NCI-H82 (cell line): ENCODE results near the gene SELENOT.
"Not testable (repeated sequence)": the region's sequence is repeated elsewhere in the genome, so short reads cannot be mapped to it uniquely, and the experiment has no call there.

ENCODE experiments used
- DNase-seq: peaks from one replicate; lab custom pipeline; 2025; lab: John Stamatoyannopoulos, UW

SELENOT gene

GRCh38 chr3:150607267-150608065 lies 4.3 kb downstream of the SELENOT start:
- DNase-seq: peak; percentile 9

DNA sequence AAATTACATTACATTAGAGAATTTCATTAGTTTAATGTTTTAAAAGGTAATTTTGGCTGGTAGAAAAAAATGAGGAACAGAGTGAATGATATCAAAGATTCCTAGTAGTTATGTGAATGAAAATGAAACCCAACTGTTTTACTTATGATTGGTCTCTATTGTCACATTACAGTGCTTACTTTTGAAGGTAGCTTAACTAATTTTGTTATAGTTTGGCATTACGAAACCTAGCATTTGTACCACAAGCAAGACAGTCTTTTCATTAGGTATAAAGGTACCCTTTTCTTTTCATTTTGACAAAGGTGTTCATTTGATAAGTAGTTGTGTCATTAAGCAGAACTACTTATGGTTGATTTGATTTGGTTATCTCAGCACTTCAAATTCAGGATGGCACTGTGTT lies 6.9 kb downstream of the SELENOT start:
- no peak for DNase-seq

DNA sequence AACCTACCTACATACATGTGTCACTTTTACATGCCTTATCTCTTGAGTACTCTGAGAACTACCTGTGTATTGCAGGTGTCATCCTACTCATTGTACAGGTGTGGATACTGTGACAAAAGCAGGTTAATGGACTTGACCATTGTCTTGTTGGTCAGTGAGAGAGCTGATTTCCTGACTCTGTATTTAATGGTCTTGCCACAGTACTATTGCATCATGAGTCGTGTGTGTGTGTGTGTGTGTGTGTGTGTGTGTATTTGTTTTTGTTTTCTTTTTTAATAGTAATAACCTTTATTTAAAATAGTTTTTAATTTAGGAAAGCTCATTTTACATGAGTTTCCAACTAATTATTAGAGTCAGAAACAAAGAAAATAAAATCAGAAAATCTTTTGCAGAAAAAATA lies 7.7 kb downstream of the SELENOT start:
- no peak for DNase-seq

GRCh38 chr3:150611666-150612065 lies 8.5 kb downstream of the SELENOT start:
- no peak for DNase-seq

DNA sequence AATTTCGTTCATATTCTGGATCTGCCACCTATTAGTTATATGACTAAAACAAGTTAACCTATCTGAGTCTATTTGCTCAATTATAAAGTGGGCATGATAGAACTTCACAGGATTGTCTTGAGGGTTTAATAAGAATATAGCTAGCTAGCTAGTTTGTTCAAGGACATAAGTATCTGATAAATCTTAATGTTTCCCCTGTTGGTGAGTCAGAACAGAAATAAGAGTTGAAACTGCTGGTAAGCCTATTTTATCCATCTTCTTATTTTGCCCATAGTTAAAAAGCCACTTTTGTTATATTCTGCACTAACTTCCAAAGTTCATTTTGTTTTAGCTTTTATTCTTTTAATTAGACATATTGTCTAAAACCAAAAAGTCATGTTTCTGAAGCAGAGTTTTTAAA lies 9.4 kb downstream of the SELENOT start:
- no peak for DNase-seq

DNA sequence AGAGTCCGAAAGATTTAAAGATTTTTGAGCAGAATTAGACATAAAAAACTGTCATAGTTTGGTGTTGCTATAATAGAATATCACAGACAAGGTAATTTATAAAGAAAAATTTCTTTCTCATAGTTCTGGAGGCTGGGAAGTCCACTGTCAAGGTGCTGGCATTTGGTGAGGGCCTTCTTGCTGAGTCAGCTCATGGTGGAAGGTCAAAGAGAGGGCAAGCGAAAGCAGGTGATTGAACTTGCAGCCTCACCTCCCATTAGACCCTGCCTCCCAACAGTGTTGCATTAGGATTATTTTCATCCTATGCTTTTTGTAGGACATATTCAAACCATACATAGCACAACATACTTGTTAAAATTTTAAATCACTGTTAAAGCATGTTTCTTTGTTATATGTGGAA lies 9.9 kb downstream of the SELENOT start:
- DNase-seq: no peak

- DNase-seq: no peak
Observed at GRCh38 chr3:150613709-150614480, 10.8 kb downstream of the SELENOT start.

DNA sequence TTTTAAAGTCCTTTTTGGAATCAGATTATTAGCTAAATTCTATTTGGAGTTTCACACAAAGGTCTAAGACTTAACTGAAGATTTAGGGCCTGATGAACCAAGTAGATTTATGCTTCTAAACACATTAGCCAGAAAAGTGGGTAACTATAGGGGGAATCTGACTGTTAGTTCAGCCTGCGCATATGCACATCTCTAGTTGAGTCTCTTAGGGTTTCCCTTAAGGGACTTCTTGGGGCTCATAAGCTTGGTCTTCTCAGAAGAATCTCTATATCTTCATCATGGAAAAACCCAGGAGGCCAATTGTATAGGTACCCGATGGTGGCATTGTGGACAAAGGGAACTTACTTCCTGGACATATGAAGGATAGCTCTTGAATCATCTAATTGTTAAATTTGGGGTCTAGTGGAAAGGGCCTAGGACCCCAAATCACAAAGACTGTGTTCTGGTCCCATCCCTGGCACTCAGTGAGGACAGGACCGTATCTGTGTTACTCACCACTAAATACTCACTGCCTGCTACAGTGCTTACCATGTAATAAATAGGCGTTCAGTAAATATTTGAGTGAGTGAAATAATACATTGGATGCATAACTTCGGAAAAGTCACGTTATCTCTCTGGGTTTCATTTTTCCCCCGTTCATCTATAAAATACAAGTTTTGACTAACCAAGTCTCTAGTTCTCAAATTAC lies 17.0 kb downstream of the SELENOT start:
- no peak for DNase-seq

DNA sequence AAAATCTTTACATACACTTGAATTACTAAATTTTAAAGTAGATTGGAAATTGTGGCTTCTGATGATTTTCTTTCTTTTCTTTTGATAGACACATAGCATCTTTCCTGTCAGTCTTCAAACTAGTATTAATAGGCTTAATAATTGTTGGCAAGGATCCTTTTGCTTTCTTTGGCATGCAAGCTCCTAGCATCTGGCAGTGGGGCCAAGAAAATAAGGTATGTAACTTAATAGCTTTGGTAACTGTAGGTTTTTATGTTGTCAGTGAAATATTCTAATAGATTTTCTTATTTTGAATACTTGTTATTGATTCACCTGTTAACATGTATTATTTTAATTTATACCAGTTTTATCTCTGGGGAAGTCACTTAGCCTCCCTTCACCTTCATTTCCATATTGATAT lies 19.8 kb downstream of the SELENOT start:
- DNase-seq: not testable (repeated sequence)

GRCh38 chr3:150623945-150624344 lies 20.8 kb downstream of the SELENOT start:
- no peak for DNase-seq

DNA sequence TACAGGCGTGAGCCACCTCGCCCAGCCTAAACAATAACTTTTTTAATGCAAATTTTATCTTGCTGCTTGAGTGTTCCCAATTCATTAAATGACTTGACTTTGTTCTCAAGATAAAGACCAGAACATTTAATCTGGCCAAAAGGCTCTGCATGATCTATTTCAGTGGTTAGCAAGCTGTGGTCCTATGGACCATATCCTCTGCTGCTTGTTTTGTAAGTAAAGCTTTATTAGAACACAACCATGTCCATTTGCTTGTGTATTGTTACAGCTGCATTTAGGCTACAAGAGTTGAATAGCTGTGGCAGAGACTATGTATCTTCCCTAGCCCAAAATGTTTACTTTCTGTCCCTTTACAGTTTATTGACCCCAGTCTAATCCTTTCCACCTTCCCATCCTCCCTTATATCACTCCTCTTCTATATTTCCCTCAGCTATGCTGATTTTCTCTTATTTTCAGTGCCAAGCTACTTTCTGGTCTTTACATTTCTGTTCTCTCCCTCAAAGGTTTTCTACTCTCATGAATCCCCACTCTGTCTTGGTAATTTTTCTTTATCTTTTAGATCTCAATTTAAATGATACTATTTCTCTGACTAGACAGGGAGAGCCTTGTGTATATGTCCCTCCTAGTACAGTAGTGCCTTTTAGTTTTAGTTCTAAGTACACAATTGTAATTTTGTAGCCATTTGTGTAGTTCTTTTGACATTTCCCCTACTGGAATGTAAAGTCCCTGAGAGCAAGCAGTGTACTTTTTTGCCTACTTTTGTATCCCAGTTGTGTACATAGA lies 23.2 kb downstream of the SELENOT start:
- DNase-seq: no peak

- no peak for DNase-seq
Observed at GRCh38 chr3:150627557-150627956, 24.4 kb downstream of the SELENOT start.

- no peak for DNase-seq
Observed at GRCh38 chr3:150631515-150632221, 28.5 kb downstream of the SELENOT start.

DNA sequence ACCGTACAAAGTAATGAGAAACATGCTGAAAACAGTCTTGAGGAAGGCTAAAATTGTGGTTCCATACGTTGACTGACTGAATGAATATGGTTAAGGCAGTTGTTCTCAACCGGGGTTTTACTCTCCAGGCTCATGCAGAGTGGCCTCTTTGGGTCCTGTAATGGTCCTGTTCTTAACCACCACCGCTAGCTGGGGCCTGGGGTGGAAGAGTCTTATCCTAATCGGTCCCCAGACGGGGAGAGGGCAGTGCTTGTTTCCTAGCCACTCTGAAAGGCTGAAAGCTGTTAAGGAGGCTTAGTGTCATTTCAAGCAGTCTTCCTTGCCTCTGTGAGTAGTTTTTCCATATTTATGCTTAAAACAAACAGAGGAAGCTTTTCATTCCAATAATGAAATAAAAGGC lies 32.0 kb downstream of the SELENOT start:
- DNase-seq: peak; percentile 58

GRCh38 chr3:150635526-150635925 lies 32.4 kb downstream of the SELENOT start:
- DNase-seq: no peak

GRCh38 chr3:150636258-150636657 lies 33.1 kb downstream of the SELENOT start:
- DNase-seq: no peak

DNA sequence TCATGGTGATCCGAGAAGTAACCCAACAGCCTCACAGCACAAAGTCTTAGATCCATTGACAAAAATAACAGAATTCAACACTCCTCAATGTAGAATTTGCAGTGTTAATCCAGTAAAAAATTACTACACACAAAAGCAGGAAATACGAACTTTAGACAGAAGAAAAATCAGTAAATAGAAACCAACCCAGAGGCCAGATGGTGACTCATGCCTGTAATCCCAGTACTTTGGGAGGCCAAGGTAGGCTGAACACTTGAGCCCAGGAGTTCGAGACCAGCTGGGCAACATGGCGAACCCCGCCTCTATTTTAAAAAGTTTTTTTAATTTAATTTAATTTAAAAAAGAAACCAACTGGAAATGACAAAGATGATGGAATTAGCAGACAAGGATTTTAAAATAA lies 36.1 kb downstream of the SELENOT start:
- DNase-seq: no peak

GRCh38 chr3:150640256-150640655 lies 37.1 kb downstream of the SELENOT start:
- DNase-seq: no peak

GRCh38 chr3:150653110-150653561 lies 50.0 kb downstream of the SELENOT start:
- DNase-seq: no peak

- DNase-seq: no peak
Observed at GRCh38 chr3:150656316-150656715, 53.2 kb downstream of the SELENOT start.
